T-helper 22 cell (primary cell): ENCODE data around the gene GFY.
A peak's percentile ranks its signal among the peaks of the same experiment; 100 is the strongest.

ENCODE experiments used
- DNase-seq: peaks from one replicate; pipeline ENCODE4 v3.0.0-alpha.2; 2020; ENCODE audit warnings: low read depth

Gene GFY

GRCh38 chr19:49425178-49425577, at the start of gene GFY:
Gene GFY, plus strand, starts transcription at chr19:49425388. Its CDS starts 1,043 bp downstream, at chr19:49426431.
- no peak for DNase-seq

GRCh38 chr19:49378512-49378911, 46.7 kb upstream of the GFY start:
- no peak for DNase-seq

- no peak for DNase-seq
Measured at GRCh38 chr19:49380391-49380790, 44.8 kb upstream of the GFY start.

- DNase-seq, result no peak
Measured at GRCh38 chr19:49382639-49383038, 42.5 kb upstream of the GFY start.

GRCh38 chr19:49383599-49383998, 41.6 kb upstream of the GFY start:
- DNase-seq, result no peak

- DNase-seq, result peak; percentile 61
Measured at GRCh38 chr19:49387936-49388372, 37.2 kb upstream of the GFY start, which contains the start of gene KASH5. Gene KASH5, plus strand, starts transcription at chr19:49388249. Its CDS starts 2,635 bp downstream, at chr19:49390884.

GRCh38 chr19:49389406-49389805, 35.8 kb upstream of the GFY start:
- no peak for DNase-seq

GRCh38 chr19:49390131-49390928, 34.9 kb upstream of the GFY start:
- DNase-seq, result no peak

GRCh38 chr19:49390929-49391359, 34.2 kb upstream of the GFY start:
- no peak for DNase-seq

- DNase-seq, result peak; percentile 55
Measured at GRCh38 chr19:49391581-49392399, 33.4 kb upstream of the GFY start.

- no peak for DNase-seq
Measured at GRCh38 chr19:49393881-49394280, 31.3 kb upstream of the GFY start.

GRCh38 chr19:49395581-49396407, 29.4 kb upstream of the GFY start:
- DNase-seq, result no peak

GRCh38 chr19:49396738-49397505, 28.3 kb upstream of the GFY start:
- DNase-seq, result no peak

- DNase-seq, result no peak
Measured at GRCh38 chr19:49398001-49398615, 27.1 kb upstream of the GFY start.

GRCh38 chr19:49398931-49399330, 26.3 kb upstream of the GFY start:
- no peak for DNase-seq

GRCh38 chr19:49400029-49400428, 25.2 kb upstream of the GFY start:
- DNase-seq, result no peak

GRCh38 chr19:49403404-49404187, 21.6 kb upstream of the GFY start:
- no peak for DNase-seq

- no peak for DNase-seq
Measured at GRCh38 chr19:49407079-49407478, 18.1 kb upstream of the GFY start.

- no peak for DNase-seq
Measured at GRCh38 chr19:49407482-49408015, 17.6 kb upstream of the GFY start.
